Ishikawa (cell line): ENCODE results near the gene RLN2.

Experiments
- CEBPB ChIP-seq: IDR thresholded peaks from 2 replicates; pipeline ENCODE4 v1.6.1; 2012
- CREB1 ChIP-seq: IDR thresholded peaks from 2 replicates; pipeline ENCODE4 v1.6.1; 2012; ENCODE audit warnings: low read depth
- EGR1 ChIP-seq: IDR thresholded peaks from 2 replicates; pipeline ENCODE4 v1.6.1; 2012
- EP300 ChIP-seq: IDR thresholded peaks from 2 replicates; pipeline ENCODE4 v1.6.1; 2012; ENCODE audit warnings: borderline replicate concordance
- FOXM1 ChIP-seq: IDR thresholded peaks from 2 replicates; pipeline ENCODE4 v1.6.1; 2012; ENCODE audit warnings: low read depth, borderline replicate concordance
- NFIC ChIP-seq: IDR thresholded peaks from 2 replicates; pipeline ENCODE4 v1.6.1; 2012
- RAD21 ChIP-seq: IDR thresholded peaks from 2 replicates; pipeline ENCODE4 v1.6.1; 2012; ENCODE audit warnings: low read depth
- TAF1 ChIP-seq: IDR thresholded peaks from 2 replicates; pipeline ENCODE4 v1.6.1; 2012; ENCODE audit warnings: low read depth, mild to moderate bottlenecking
- TCF12 ChIP-seq: IDR thresholded peaks from 2 replicates; pipeline ENCODE4 v1.6.1; 2012; ENCODE audit warnings: low read depth
- TEAD4 ChIP-seq: IDR thresholded peaks from 2 replicates; pipeline ENCODE4 v1.6.1; 2012
- YY1 ChIP-seq: IDR thresholded peaks from 2 replicates; pipeline ENCODE4 v1.6.1; 2012; ENCODE audit warnings: low read depth
- ZBTB7A ChIP-seq: IDR thresholded peaks from 2 replicates; pipeline ENCODE4 v1.6.1; 2012; ENCODE audit warnings: low read depth
- TF ChIP-seq, protein P1 (sequence below): IDR thresholded peaks from 2 replicates; pipeline ENCODE4 v1.6.1; 2012
- TF ChIP-seq, protein P2 (sequence below): IDR thresholded peaks from 2 replicates; pipeline ENCODE4 v1.6.1; 2012
- TF ChIP-seq, protein P3 (sequence below): IDR thresholded peaks from 2 replicates; pipeline ENCODE4 v1.6.1; 2012; ENCODE audit warnings: low read depth, mild to moderate bottlenecking

The RLN2 gene

DNA sequence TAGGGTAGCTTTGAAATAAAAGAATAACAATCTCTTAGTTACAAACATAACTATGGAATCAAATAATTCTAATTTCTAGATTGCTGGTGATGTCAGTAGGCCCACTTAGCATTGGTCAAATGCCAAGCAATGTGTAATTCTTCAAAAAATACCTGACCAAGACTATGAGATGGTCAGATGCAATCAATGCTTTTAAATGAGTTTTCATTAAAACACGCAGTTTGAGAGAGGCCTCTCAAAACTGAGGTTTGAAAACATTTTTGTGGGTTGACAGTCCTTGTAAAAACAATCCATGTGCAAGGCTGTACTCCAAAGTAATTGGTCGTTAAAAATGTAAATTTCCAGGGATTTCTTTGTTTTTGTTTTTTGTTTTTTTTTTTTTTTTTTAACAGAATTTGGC is 1.2 kb upstream of the RLN2 start:
- no peak for TF ChIP-seq CREB1
- no peak for TF ChIP-seq ZBTB7A
- TF ChIP-seq FOXM1, result no peak
- TF ChIP-seq TCF12, result no peak
- TF ChIP-seq TEAD4, result no peak
- no peak for TF ChIP-seq CEBPB

DNA sequence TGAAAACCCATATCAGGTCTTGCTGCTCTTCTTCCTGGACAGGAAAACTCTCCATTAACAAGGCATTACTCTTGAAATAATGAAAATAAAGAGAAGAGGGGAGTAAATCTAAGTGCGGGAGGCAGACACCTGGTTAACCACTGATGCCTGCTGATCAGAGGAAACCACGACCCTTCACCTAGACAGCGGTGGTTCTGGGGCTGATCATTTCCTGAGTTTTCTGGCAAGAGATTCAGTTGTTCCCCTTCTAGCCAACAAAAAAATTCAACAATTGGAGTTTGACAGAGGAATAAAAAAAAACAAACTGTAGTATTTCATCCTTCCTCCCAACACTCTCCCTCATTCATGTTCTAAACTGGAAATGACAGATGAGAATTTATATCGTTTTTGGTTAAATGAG is 3.0 kb downstream of the RLN2 start:
- no peak for TF ChIP-seq CREB1
- TF ChIP-seq, protein P1, sequence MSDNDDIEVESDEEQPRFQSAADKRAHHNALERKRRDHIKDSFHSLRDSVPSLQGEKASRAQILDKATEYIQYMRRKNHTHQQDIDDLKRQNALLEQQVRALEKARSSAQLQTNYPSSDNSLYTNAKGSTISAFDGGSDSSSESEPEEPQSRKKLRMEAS, result no peak
- TF ChIP-seq ZBTB7A, result no peak
- no peak for TF ChIP-seq TCF12
- no peak for TF ChIP-seq NFIC
- TF ChIP-seq TEAD4, result no peak
- no peak for TF ChIP-seq RAD21
- TF ChIP-seq TAF1, result no peak
- TF ChIP-seq, protein P2, sequence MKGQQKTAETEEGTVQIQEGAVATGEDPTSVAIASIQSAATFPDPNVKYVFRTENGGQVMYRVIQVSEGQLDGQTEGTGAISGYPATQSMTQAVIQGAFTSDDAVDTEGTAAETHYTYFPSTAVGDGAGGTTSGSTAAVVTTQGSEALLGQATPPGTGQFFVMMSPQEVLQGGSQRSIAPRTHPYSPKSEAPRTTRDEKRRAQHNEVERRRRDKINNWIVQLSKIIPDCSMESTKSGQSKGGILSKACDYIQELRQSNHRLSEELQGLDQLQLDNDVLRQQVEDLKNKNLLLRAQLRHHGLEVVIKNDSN, result no peak
- no peak for TF ChIP-seq YY1
- TF ChIP-seq EP300, result no peak
- no peak for TF ChIP-seq EGR1
- no peak for TF ChIP-seq CEBPB
- TF ChIP-seq, protein P3, sequence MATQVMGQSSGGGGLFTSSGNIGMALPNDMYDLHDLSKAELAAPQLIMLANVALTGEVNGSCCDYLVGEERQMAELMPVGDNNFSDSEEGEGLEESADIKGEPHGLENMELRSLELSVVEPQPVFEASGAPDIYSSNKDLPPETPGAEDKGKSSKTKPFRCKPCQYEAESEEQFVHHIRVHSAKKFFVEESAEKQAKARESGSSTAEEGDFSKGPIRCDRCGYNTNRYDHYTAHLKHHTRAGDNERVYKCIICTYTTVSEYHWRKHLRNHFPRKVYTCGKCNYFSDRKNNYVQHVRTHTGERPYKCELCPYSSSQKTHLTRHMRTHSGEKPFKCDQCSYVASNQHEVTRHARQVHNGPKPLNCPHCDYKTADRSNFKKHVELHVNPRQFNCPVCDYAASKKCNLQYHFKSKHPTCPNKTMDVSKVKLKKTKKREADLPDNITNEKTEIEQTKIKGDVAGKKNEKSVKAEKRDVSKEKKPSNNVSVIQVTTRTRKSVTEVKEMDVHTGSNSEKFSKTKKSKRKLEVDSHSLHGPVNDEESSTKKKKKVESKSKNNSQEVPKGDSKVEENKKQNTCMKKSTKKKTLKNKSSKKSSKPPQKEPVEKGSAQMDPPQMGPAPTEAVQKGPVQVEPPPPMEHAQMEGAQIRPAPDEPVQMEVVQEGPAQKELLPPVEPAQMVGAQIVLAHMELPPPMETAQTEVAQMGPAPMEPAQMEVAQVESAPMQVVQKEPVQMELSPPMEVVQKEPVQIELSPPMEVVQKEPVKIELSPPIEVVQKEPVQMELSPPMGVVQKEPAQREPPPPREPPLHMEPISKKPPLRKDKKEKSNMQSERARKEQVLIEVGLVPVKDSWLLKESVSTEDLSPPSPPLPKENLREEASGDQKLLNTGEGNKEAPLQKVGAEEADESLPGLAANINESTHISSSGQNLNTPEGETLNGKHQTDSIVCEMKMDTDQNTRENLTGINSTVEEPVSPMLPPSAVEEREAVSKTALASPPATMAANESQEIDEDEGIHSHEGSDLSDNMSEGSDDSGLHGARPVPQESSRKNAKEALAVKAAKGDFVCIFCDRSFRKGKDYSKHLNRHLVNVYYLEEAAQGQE, result no peak
- no peak for TF ChIP-seq FOXM1

DNA sequence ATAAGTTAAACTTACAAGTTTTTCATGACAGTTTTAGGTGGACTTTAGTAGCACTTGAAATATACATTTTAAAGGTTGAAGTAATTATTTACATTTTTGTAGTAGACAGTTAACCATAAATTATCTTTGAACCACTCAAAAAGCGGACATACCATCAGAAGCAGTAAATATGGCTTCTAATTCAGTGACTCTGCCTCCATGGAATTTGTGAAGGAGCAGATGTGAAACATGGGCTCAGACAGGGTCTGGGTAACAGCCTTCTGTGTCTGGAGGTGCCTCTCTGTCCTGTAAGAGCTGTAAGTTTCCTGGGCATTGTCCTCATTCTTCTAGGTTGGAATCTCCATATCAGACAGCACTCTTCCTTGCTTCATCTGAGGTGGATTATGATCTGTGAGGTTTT is 12.4 kb downstream of the RLN2 start:
- TF ChIP-seq TAF1 (no peak), FOXM1 (no peak), ZBTB7A (no peak), RAD21 (no peak), CREB1 (no peak), EP300 (no peak), TEAD4 (no peak), YY1 (no peak), EGR1 (no peak), TCF12 (no peak), NFIC (no peak), CEBPB (no peak)
- TF ChIP-seq, protein P2, result no peak
- TF ChIP-seq, protein P1, result no peak
- TF ChIP-seq, protein P3, result no peak

DNA sequence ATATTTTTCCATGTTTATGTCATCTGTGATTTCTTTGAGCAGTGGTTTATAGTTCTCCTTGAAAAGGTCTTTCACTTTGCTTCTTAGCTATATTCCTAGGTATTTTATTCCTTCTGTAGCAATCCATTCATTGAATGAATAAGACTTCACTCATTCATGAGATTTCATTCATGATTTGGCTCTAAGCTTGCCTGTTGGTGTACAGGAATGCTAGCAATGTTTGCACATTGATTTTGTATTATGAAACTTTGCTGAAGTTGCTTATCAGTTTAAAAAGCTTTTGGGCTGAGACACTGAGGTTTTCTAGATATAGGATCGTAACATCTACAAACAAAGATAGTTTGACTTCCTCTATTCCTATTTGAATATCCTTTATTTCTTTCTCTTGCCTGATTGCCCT is 15.9 kb downstream of the RLN2 start:
- TF ChIP-seq, protein P2, result no peak

DNA sequence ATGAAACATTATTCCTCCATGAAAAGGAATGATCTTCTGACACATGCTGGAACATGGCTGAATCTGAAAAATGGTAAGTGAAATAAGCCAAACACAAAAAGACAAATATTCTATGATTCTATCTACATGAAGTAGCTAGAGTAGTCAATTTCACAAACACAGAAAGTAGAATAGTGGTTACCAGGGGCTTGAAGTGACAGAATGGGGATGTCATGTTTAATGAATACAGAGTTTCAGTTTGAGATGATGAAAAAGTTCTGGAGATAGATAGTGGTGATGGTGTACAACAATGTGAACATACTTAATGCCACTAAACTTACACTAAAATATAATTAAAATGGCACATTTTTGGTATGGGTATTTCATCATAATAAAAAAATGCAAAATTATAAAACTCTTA is 18.3 kb downstream of the RLN2 start:
- TF ChIP-seq YY1 (no peak), TAF1 (no peak), CEBPB (no peak), TCF12 (no peak), FOXM1 (no peak), EP300 (no peak)
- TF ChIP-seq, protein P3, result no peak
